Sigmoid colon (tissue), 7 donors: ENCODE data around the gene NHS. TPM values are rescaled to one million over a fixed set of nuclear protein-coding genes. Genes with fewer than 3 reads are reported as not detected.

Experiments used
- DNase-seq: peaks from one replicate; pipeline ENCODE4 v3.0.0-alpha.2; 2019
- H3K27ac ChIP-seq, 4 donors: fragments of 200-600 bp; sonication (generic); one replicate each; pipeline ENCODE4 v1.5.1; 2016 to 2019; ENCODE audit warnings: mild to moderate bottlenecking in 1 of 4
- H3K27me3 ChIP-seq, 3 donors: fragments of 200-600 bp; sonication (generic); one replicate each; pipeline ENCODE4 v1.5.1; 2019; ENCODE audit warnings: mild to moderate bottlenecking in 1 of 3
- H3K36me3 ChIP-seq, 4 donors: fragments of 200-600 bp; sonication (generic); one replicate each; pipeline ENCODE4 v1.5.1; 2016 to 2019
- H3K4me1 ChIP-seq, 4 donors: fragments of 200-600 bp; sonication (generic); one replicate each; pipeline ENCODE4 v1.5.1; 2017 to 2019
- H3K4me3 ChIP-seq, 4 donors: fragments of 200-600 bp; sonication (generic); one replicate each; pipeline ENCODE4 v1.5.1; 2017 to 2019; ENCODE audit warnings: mild to moderate bottlenecking in 2 of 4, moderate library complexity in 1 of 4
- H3K9me3 ChIP-seq, 4 donors: fragments of 200-600 bp in 3 of 4; sonication (generic) in 3 of 4; one replicate each; pipeline versions ENCODE4 v1.5.1 to v1.6.1; 2013 to 2019
- EP300 ChIP-seq, 4 donors: sonication (generic); formaldehyde crosslinking; IDR thresholded peaks; one replicate each; pipeline ENCODE4 v1.6.1; 2017; ENCODE audit warnings: antibody characterized with exemption in 4 of 4
- POLR2A ChIP-seq, 2 donors: fragments of 450-650 bp; IDR thresholded peaks; one replicate each; pipeline ENCODE4 v1.6.1; 2016; ENCODE audit warnings: antibody characterized with exemption in 2 of 2, mild to moderate bottlenecking in 2 of 2, moderate library complexity in 2 of 2
- POLR2AphosphoS5 ChIP-seq, 4 donors: sonication (generic); formaldehyde crosslinking; IDR thresholded peaks; one replicate each; pipeline ENCODE4 v1.6.1; 2017; ENCODE audit warnings: antibody characterized with exemption in 4 of 4
- WGBS, 2 donors: extraction: QIAGEN DNeasy Blood & Tissue Kit; methylation state at CpG; one replicate each; pipeline ENCODE4 v1.1.7; 2013; 5-methylcytosine and 5-hydroxymethylcytosine counted together
- intact Hi-C: fragments of 100-400 bp; cut with DNase I; formaldehyde crosslinking; loops from one replicate; pipeline ENCODE4 v1.15.1; 2023
- polyA plus RNA-seq, 3 donors: library from polyadenylated mRNA; stranded (reverse); fragments of 200-250 nt; gene quantifications; one replicate each; pipeline ENCODE4 v1.2.3, GENCODE V29; 2013
- total RNA-seq, 4 donors: library from RNA; depleted of rRNA; stranded (reverse); fragments of >200 nt; gene quantifications; one replicate each; pipeline ENCODE4 v1.1.0, GENCODE V29; 2016
- TF ChIP-seq, protein P1 (sequence below), 4 experiments: fragments of 450-650 bp in 3 of 4; fragments of 200-600 bp in 1 of 4; IDR thresholded peaks; one replicate each; pipeline ENCODE4 v1.5.1; 2016 to 2019; ENCODE audit warnings: antibody characterized with exemption in 4 of 4, mild to moderate bottlenecking in 3 of 4, moderate library complexity in 2 of 4
- donor health status: healthy with polysubstance abuse.
- donor health status: Bipolar disorder and iron deficiency.
- donor health status: healthy.

Gene NHS
- total and polyA plus RNA-seq, 7 donors = under 0.01 to 22.7 (median 9.3) TPM

DNA sequence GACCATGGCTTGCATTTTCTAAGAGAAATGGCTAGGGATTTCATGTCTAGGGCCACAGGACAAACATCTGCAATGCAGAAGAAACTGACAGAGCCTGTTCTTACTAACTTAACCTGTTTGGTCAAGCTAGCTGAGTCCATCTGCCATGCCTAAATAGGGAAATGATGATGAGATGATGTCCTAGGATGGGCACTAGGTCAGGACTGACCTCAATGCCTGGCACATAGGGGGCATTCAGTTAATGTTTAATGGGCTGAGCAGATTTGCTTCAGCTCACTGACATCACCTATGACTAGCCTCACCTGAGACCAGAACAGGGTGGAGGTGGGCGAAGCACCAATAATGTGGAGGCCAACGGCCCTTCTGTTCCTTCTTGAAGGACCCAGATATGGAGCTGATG is 188.1 kb downstream of the NHS start:
- TF ChIP-seq POLR2AphosphoS5 (IDR thresholded peaks at IDR 0.05) = no peak
- no peak for TF ChIP-seq POLR2A (IDR thresholded peaks at IDR 0.05)
- no peak for TF ChIP-seq EP300 (IDR thresholded peaks at IDR 0.05)
- TF ChIP-seq, protein P1, sequence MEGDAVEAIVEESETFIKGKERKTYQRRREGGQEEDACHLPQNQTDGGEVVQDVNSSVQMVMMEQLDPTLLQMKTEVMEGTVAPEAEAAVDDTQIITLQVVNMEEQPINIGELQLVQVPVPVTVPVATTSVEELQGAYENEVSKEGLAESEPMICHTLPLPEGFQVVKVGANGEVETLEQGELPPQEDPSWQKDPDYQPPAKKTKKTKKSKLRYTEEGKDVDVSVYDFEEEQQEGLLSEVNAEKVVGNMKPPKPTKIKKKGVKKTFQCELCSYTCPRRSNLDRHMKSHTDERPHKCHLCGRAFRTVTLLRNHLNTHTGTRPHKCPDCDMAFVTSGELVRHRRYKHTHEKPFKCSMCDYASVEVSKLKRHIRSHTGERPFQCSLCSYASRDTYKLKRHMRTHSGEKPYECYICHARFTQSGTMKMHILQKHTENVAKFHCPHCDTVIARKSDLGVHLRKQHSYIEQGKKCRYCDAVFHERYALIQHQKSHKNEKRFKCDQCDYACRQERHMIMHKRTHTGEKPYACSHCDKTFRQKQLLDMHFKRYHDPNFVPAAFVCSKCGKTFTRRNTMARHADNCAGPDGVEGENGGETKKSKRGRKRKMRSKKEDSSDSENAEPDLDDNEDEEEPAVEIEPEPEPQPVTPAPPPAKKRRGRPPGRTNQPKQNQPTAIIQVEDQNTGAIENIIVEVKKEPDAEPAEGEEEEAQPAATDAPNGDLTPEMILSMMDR (IDR thresholded peaks at IDR 0.05) = no peak
- Histone ChIP-seq H3K4me1 (peaks cover 0 to 37% (median 21%) of the 10 kb centered on the region in 4 donors), H3K27ac (no peak overlapping the region), H3K9me3 (no peaks in the 10 kb centered on the region), H3K4me3 (no peak overlapping the region), H3K36me3 (no peaks in the 10 kb centered on the region), H3K27me3 (no peaks in the 10 kb centered on the region)
- 75 to 87% methylated on average over 2 of the region's 2 CpGs for WGBS, 2 donors
- no peak for DNase-seq
- intact Hi-C loops = no loop called here

GRCh38 chrX:17563515-17563914 is 188.5 kb downstream of the NHS start:
- Histone ChIP-seq H3K36me3 (no peaks in the 10 kb centered on the region), H3K27ac (no peak overlapping the region), H3K4me3 (no peak overlapping the region), H3K4me1 (peaks cover 0 to 39% (median 21%) of the 10 kb centered on the region in 4 donors), H3K9me3 (no peaks in the 10 kb centered on the region), H3K27me3 (no peaks in the 10 kb centered on the region)
- 30 to 59% methylated on average over 4 of the region's 4 CpGs for WGBS, 2 donors
- intact Hi-C loops = no loop called here
- TF ChIP-seq, protein P1 (IDR thresholded peaks at IDR 0.05) = no peak
- no peak for TF ChIP-seq EP300 (IDR thresholded peaks at IDR 0.05)
- no peak for TF ChIP-seq POLR2AphosphoS5 (IDR thresholded peaks at IDR 0.05)
- no peak for TF ChIP-seq POLR2A (IDR thresholded peaks at IDR 0.05)
- no peak for DNase-seq

DNA sequence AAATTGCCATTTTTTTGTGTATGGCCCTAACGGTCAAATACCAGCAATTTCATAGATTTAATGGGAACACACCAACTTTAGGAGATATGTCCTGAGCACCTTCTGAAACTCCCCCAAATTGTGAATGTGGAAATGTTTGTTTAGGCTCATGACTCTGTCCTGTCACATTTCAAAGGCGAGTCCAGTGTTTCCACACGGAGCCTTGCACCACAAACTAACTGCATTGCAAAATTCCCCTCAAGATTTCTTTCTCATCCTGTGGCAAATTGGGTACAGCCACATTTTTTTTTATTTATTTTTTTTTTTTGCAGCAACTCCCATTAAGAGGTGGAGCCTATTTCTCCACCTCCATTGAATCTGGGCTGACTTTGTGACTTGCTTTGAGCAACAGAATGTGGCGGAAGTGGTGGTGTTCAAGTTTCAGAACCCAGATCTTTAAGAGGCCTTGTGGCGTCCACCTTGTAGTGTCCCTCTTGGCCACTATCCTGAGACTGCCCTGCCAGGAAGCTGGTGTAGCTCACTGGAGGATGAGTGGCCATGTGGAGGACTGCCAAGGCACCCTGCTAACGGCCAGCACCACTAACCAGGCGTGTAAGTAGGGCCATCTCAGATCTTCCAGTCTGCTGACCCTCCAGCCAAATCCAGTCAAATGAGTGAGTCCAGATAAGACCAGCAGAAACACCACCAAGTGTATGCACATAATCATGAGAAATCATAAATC is 189.8 kb downstream of the NHS start:
- H3K27me3 ChIP-seq = no peaks in the 10 kb centered on the region
- WGBS, 2 donors = 87 to 92% methylated on average over 7 of the region's 7 CpGs

DNA sequence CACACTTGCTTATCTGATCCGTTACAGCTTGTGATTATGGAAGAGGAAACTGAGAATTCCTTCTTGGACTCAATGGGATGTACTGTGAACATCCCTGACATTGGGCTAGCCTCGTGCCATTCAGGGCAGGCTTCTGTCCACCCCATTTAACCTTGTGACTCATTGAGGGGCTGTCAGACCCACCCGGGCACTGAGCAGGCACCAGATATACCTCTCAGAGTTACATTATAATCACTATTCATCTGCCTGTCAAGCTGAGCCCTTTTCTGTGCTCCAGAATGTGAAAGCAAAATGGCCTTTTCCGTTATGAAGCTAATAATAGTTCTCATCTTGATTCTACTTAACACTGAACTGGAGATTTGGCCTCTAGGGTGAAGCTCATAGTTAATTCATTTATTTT is 191.7 kb downstream of the NHS start:
- H3K27me3 ChIP-seq = no peaks in the 10 kb centered on the region
- H3K9me3 ChIP-seq = no peaks in the 10 kb centered on the region
- no peaks in the 10 kb centered on the region for H3K36me3 ChIP-seq
- no peak overlapping the region for H3K4me3 ChIP-seq
- WGBS, 2 donors = 67 to 80% methylated on average over 4 of the region's 4 CpGs
- peaks cover 0 to 15% (median 2%) of the 10 kb centered on the region in 4 donors for H3K4me1 ChIP-seq
- DNase-seq = no peak
- TF ChIP-seq EP300 (IDR thresholded peaks at IDR 0.05) (no peak), POLR2A (IDR thresholded peaks at IDR 0.05) (no peak), POLR2AphosphoS5 (IDR thresholded peaks at IDR 0.05) (no peak)
- TF ChIP-seq, protein P1 (IDR thresholded peaks at IDR 0.05) = no peak
- intact Hi-C loops = no loop called here
- peak overlapping the region; percentile 49 to 76 (median 62) for H3K27ac ChIP-seq

More for the DNA sequence above, 189.8 kb downstream of the NHS start:
- no peak for TF ChIP-seq POLR2AphosphoS5 (IDR thresholded peaks at IDR 0.05)
- TF ChIP-seq, protein P1 (IDR thresholded peaks at IDR 0.05) = no peak
- TF ChIP-seq EP300 (IDR thresholded peaks at IDR 0.05) = no peak
- TF ChIP-seq POLR2A (IDR thresholded peaks at IDR 0.05) = no peak
- peaks cover 0 to 28% (median 14%) of the 10 kb centered on the region in 4 donors for H3K4me1 ChIP-seq
- intact Hi-C loops = no loop called here
- peak; percentile 65 for DNase-seq
- no peaks in the 10 kb centered on the region for H3K9me3 ChIP-seq
- H3K36me3 ChIP-seq = no peaks in the 10 kb centered on the region
- no peak overlapping the region for H3K4me3 ChIP-seq
- peak overlapping the region in 1 of 4 donors; percentile 23 for H3K27ac ChIP-seq
